ENCODE results near the gene TMEM121. TPM values are rescaled to one million over a fixed set of nuclear protein-coding genes. Genes with fewer than 3 reads are reported as not detected.

The TMEM121 gene
- 1 to 10 TPM; 1.7 to 4.2 (median 2.7) TPM for total RNA-seq

- Histone ChIP-seq H3K9me3 (no peaks in the 10 kb centered on the region), H3K36me3 (no peaks in the 10 kb centered on the region), H3K27ac (no peak within 1 kb of the TSS), H3K4me3 (peak within 1 kb of the TSS; percentile 70), H3K4me1 (peaks cover 35% of the 10 kb centered on the region), H3K27me3 (peaks cover 19% of the 10 kb centered on the region)
- WGBS, result 2% methylated on average over 7 of the region's 88 CpGs
- peak in 1 of 2 donors; percentile 65 for DNase-seq (ENCODE audit: low spot score in 2 of 2)
- TF ChIP-seq POLR2A (IDR thresholded peaks at IDR 0.05), result no peak
- no peak for TF ChIP-seq CTCF (IDR thresholded peaks at IDR 0.05)
- no peak for TF ChIP-seq POLR2AphosphoS5 (IDR thresholded peaks at IDR 0.05)
- TF ChIP-seq EP300 (IDR thresholded peaks at IDR 0.05), result no peak
Observed at GRCh38 chr14:105525861-105526775, at the start of gene TMEM121. TMEM121 (plus strand) TSS chr14:105526583; CDS start chr14:105528835, 2,252 bp downstream.

- TF ChIP-seq CTCF (IDR thresholded peaks at IDR 0.05) (no peak), EP300 (IDR thresholded peaks at IDR 0.05) (no peak), POLR2AphosphoS5 (IDR thresholded peaks at IDR 0.05) (no peak), POLR2A (IDR thresholded peaks at IDR 0.05) (no peak)
- Histone ChIP-seq H3K9me3 (no peaks in the 10 kb centered on the region), H3K4me1 (peaks cover 71% of the 10 kb centered on the region), H3K4me3 (peak overlapping the region; percentile 91), H3K36me3 (peaks cover 8% of the 10 kb centered on the region), H3K27ac (peak overlapping the region; percentile 92), H3K27me3 (no peaks in the 10 kb centered on the region)
- peak in 1 of 2 donors; percentile 72 for DNase-seq (ENCODE audit: low spot score in 2 of 2)
- WGBS, result 58% methylated on average over 5 of the region's 16 CpGs
Observed at GRCh38 chr14:105476831-105477659, 49.3 kb upstream of the TMEM121 start.

GRCh38 chr14:105477660-105478397 lies 48.6 kb upstream of the TMEM121 start:
- H3K27me3 ChIP-seq, result no peaks in the 10 kb centered on the region
- H3K27ac ChIP-seq, result peak overlapping the region; percentile 5

GRCh38 chr14:105478398-105479251 lies 47.8 kb upstream of the TMEM121 start:
- peaks cover 71% of the 10 kb centered on the region for H3K4me1 ChIP-seq
- DNase-seq (ENCODE audit: low spot score in 2 of 2), result peak in 1 of 2 donors; percentile 77
- 76% methylated on average over 15 of the region's 81 CpGs for WGBS
- H3K27me3 ChIP-seq, result no peaks in the 10 kb centered on the region
- H3K36me3 ChIP-seq, result peaks cover 8% of the 10 kb centered on the region
- TF ChIP-seq EP300 (IDR thresholded peaks at IDR 0.05), result no peak
- TF ChIP-seq POLR2AphosphoS5 (IDR thresholded peaks at IDR 0.05), result no peak
- no peak for TF ChIP-seq POLR2A (IDR thresholded peaks at IDR 0.05)
- no peak for TF ChIP-seq CTCF (IDR thresholded peaks at IDR 0.05)
- H3K4me3 ChIP-seq, result no peak overlapping the region
- no peak overlapping the region for H3K27ac ChIP-seq
- H3K9me3 ChIP-seq, result no peaks in the 10 kb centered on the region

More at GRCh38 chr14:105477660-105478397, 48.6 kb upstream of the TMEM121 start:
- WGBS, result 33% methylated on average over 20 of the region's 56 CpGs
- Histone ChIP-seq H3K36me3 (peaks cover 8% of the 10 kb centered on the region), H3K9me3 (no peaks in the 10 kb centered on the region), H3K4me3 (peak overlapping the region; percentile 91), H3K4me1 (peaks cover 71% of the 10 kb centered on the region)
- peak in 1 of 2 donors; percentile 77 for DNase-seq (ENCODE audit: low spot score in 2 of 2)
- TF ChIP-seq POLR2A (IDR thresholded peaks at IDR 0.05) (no peak), EP300 (IDR thresholded peaks at IDR 0.05) (no peak)
